Stomach (tissue), 4 donors: ENCODE results near the gene USP4.

ENCODE experiments used
- EP300 ChIP-seq: sonication (generic); formaldehyde crosslinking; IDR thresholded peaks from one replicate; pipeline ENCODE4 v1.6.1; 2017; ENCODE audit warnings: antibody characterized with exemption
- POLR2A ChIP-seq, 4 donors: fragments of 450-650 bp; IDR thresholded peaks; one replicate each; pipeline ENCODE4 v1.6.1; 2016; ENCODE audit warnings: antibody characterized with exemption in 4 of 4, control low read depth in 2 of 4, mild to moderate bottlenecking in 1 of 4, moderate library complexity in 1 of 4
- POLR2AphosphoS5 ChIP-seq, 3 donors: sonication (generic); formaldehyde crosslinking; IDR thresholded peaks; one replicate each; pipeline ENCODE4 v1.6.1; 2016; ENCODE audit warnings: antibody characterized with exemption in 3 of 3
- TF ChIP-seq, protein P1 (sequence below), 7 experiments: fragments of 450-650 bp in 4 of 7; fragments of 200-600 bp in 3 of 7; sonication (generic) in 3 of 7; IDR thresholded peaks; one replicate each; pipeline ENCODE4 v1.5.1; 2016 to 2019; ENCODE audit warnings: antibody characterized with exemption in 7 of 7, control low read depth in 2 of 7, mild to moderate bottlenecking in 1 of 7

- TF ChIP-seq, protein P1, sequence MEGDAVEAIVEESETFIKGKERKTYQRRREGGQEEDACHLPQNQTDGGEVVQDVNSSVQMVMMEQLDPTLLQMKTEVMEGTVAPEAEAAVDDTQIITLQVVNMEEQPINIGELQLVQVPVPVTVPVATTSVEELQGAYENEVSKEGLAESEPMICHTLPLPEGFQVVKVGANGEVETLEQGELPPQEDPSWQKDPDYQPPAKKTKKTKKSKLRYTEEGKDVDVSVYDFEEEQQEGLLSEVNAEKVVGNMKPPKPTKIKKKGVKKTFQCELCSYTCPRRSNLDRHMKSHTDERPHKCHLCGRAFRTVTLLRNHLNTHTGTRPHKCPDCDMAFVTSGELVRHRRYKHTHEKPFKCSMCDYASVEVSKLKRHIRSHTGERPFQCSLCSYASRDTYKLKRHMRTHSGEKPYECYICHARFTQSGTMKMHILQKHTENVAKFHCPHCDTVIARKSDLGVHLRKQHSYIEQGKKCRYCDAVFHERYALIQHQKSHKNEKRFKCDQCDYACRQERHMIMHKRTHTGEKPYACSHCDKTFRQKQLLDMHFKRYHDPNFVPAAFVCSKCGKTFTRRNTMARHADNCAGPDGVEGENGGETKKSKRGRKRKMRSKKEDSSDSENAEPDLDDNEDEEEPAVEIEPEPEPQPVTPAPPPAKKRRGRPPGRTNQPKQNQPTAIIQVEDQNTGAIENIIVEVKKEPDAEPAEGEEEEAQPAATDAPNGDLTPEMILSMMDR (IDR thresholded peaks at IDR 0.05): no peak
- TF ChIP-seq EP300: no peak
- TF ChIP-seq POLR2A (IDR thresholded peaks at IDR 0.05): no peak
- TF ChIP-seq POLR2AphosphoS5 (IDR thresholded peaks at IDR 0.05): no peak
These were observed 5.8 kb downstream of the USP4 start for GRCh38 chr3:49333916-49334633.
